Gastroesophageal sphincter (tissue), 4 donors: ENCODE measurements around the gene MKRN2. TPM values are rescaled to one million over a fixed set of nuclear protein-coding genes. Genes with fewer than 3 reads are reported as not detected.

Experiments
- ATAC-seq: fragments of 150-250 bp; one replicate; pipeline ENCODE4 v1.9.1; 2016; ENCODE audit warnings: mild to moderate bottlenecking, moderate library complexity
- H3K27ac ChIP-seq, 4 donors: fragments of 200-600 bp; sonication (generic) in 3 of 4; 1 replicate in 3 of 4; 2 replicates in 1 of 4; pipeline ENCODE4 v1.5.1; 2016 to 2019
- H3K27me3 ChIP-seq: fragments of 200-600 bp; sonication (generic); one replicate; pipeline ENCODE4 v1.5.1; 2019
- H3K36me3 ChIP-seq, 2 donors: fragments of 200-600 bp; sonication (generic); one replicate each; pipeline ENCODE4 v1.5.1; 2019; ENCODE audit warnings: control low read depth in 1 of 2
- H3K4me1 ChIP-seq, 3 donors: fragments of 200-600 bp; sonication (generic); 1 replicate in 2 of 3; 2 replicates in 1 of 3; pipeline ENCODE4 v1.5.1; 2016 to 2019; ENCODE audit warnings: control low read depth in 2 of 3
- H3K4me3 ChIP-seq, 2 donors: fragments of 200-600 bp; sonication (generic); one replicate each; pipeline ENCODE4 v1.5.1; 2019; ENCODE audit warnings: mild to moderate bottlenecking in 1 of 2, moderate library complexity in 1 of 2
- H3K9me3 ChIP-seq, 3 donors: fragments of 200-600 bp; sonication (generic); one replicate each; pipeline ENCODE4 v1.5.1; 2017 to 2019; ENCODE audit warnings: control low read depth in 2 of 3
- CTCF ChIP-seq, 4 experiments: fragments of 200-600 bp in 2 of 4; fragments of 450-650 bp in 2 of 4; sonication (generic) in 1 of 4; IDR thresholded peaks; one replicate each; pipeline ENCODE4 v1.5.1; 2017 to 2019; ENCODE audit warnings: antibody characterized with exemption in 4 of 4, mild to moderate bottlenecking in 2 of 4, moderate library complexity in 2 of 4
- EP300 ChIP-seq: sonication (generic); formaldehyde crosslinking; IDR thresholded peaks from one replicate; pipeline ENCODE4 v1.6.1; 2017; ENCODE audit warnings: antibody characterized with exemption, mild to moderate bottlenecking
- POLR2A ChIP-seq, 2 donors: fragments of 450-650 bp; IDR thresholded peaks; one replicate each; pipeline ENCODE4 v1.6.1; 2017; ENCODE audit warnings: antibody characterized with exemption in 2 of 2, mild to moderate bottlenecking in 2 of 2, moderate library complexity in 1 of 2
- POLR2AphosphoS5 ChIP-seq: sonication (generic); formaldehyde crosslinking; IDR thresholded peaks from one replicate; pipeline ENCODE4 v1.6.1; 2017; ENCODE audit warnings: antibody characterized with exemption
- WGBS, 2 donors: methylation state at CpG; one replicate each; pipeline ENCODE4 v1.1.5; 2018; ENCODE audit warnings: low coverage in 1 of 2; 5-methylcytosine and 5-hydroxymethylcytosine counted together
- total RNA-seq, 4 donors: library from RNA; depleted of rRNA; stranded (reverse); fragments of >200 nt; gene quantifications; one replicate each; pipeline ENCODE4 v1.1.0, GENCODE V29; 2016

MKRN2 gene
- total RNA-seq, 4 donors from 2014 or later: 37.0 to 50.4 (median 38.3) TPM

GRCh38 chr3:12560505-12561190, 3.8 kb downstream of the MKRN2 start:
- no peak for ATAC-seq
- Histone ChIP-seq H3K36me3 (no peaks in the 10 kb centered on the region), H3K27ac (no peak overlapping the region), H3K9me3 (no peaks in the 10 kb centered on the region), H3K4me1 (peaks cover 11 to 66% (median 35%) of the 10 kb centered on the region in 3 donors), H3K4me3 (no peak overlapping the region), H3K27me3 (no peaks in the 10 kb centered on the region)
- TF ChIP-seq POLR2AphosphoS5 (no peak), CTCF (IDR thresholded peaks at IDR 0.05) (no peak), POLR2A (IDR thresholded peaks at IDR 0.05) (no peak), EP300 (no peak)
- 71 to 87% methylated on average over 2 to 5 of the region's 5 CpGs for WGBS, 2 donors

GRCh38 chr3:12561397-12561796, 4.5 kb downstream of the MKRN2 start:
- ATAC-seq: no peak
- H3K4me1 ChIP-seq: peaks cover 11 to 58% (median 28%) of the 10 kb centered on the region in 3 donors
- no peak overlapping the region for H3K4me3 ChIP-seq
- WGBS, 2 donors: 85 to 100% methylated on average over 2 of the region's 2 CpGs
- no peaks in the 10 kb centered on the region for H3K36me3 ChIP-seq
- TF ChIP-seq POLR2A (IDR thresholded peaks at IDR 0.05) (no peak), POLR2AphosphoS5 (no peak), EP300 (no peak), CTCF (IDR thresholded peaks at IDR 0.05) (no peak)
- peaks cover 0 to 7% (median 0%) of the 10 kb centered on the region in 3 donors for H3K9me3 ChIP-seq
- H3K27ac ChIP-seq: no peak overlapping the region
- H3K27me3 ChIP-seq: no peaks in the 10 kb centered on the region

GRCh38 chr3:12562451-12562850, 5.6 kb downstream of the MKRN2 start:
- Histone ChIP-seq H3K4me3 (no peak overlapping the region), H3K36me3 (no peaks in the 10 kb centered on the region), H3K4me1 (peaks cover 11 to 58% (median 28%) of the 10 kb centered on the region in 3 donors), H3K27ac (peak overlapping the region in 2 of 4 donors; percentile 1 to 43), H3K27me3 (no peaks in the 10 kb centered on the region), H3K9me3 (peaks cover 0 to 13% (median 0%) of the 10 kb centered on the region in 3 donors)
- no peak for ATAC-seq
- TF ChIP-seq CTCF (IDR thresholded peaks at IDR 0.05): no peak
- no peak for TF ChIP-seq POLR2A (IDR thresholded peaks at IDR 0.05)
- TF ChIP-seq EP300: no peak
- no peak for TF ChIP-seq POLR2AphosphoS5
- 57 to 63% methylated on average over 1 of the region's 1 CpG for WGBS, 2 donors

- TF ChIP-seq POLR2AphosphoS5 (no peak), POLR2A (IDR thresholded peaks at IDR 0.05) (no peak), CTCF (IDR thresholded peaks at IDR 0.05) (no peak), EP300 (no peak)
- no peak for ATAC-seq
- no peak overlapping the region for H3K27ac ChIP-seq
- peaks cover 0 to 13% (median 0%) of the 10 kb centered on the region in 3 donors for H3K9me3 ChIP-seq
- peaks cover 0 to 15% (median 5%) of the 10 kb centered on the region in 3 donors for H3K4me1 ChIP-seq
- H3K36me3 ChIP-seq: peaks cover 0 to 31% of the 10 kb centered on the region in 2 donors
- no peak overlapping the region for H3K4me3 ChIP-seq
- no peaks in the 10 kb centered on the region for H3K27me3 ChIP-seq
Observed at GRCh38 chr3:12566976-12567375, 10.1 kb downstream of the MKRN2 start.

GRCh38 chr3:12568747-12569146, 11.9 kb downstream of the MKRN2 start:
- ATAC-seq: no peak
- Histone ChIP-seq H3K36me3 (peaks cover 0 to 48% of the 10 kb centered on the region in 2 donors), H3K27me3 (no peaks in the 10 kb centered on the region), H3K4me3 (no peak overlapping the region), H3K4me1 (no peaks in the 10 kb centered on the region), H3K9me3 (peaks cover 0 to 13% (median 0%) of the 10 kb centered on the region in 3 donors), H3K27ac (no peak overlapping the region)
- no peak for TF ChIP-seq POLR2A (IDR thresholded peaks at IDR 0.05)
- TF ChIP-seq CTCF (IDR thresholded peaks at IDR 0.05): no peak
- TF ChIP-seq POLR2AphosphoS5: no peak
- TF ChIP-seq EP300: no peak
- 60 to 85% methylated on average over 3 of the region's 3 CpGs for WGBS, 2 donors
